HUES6 (cell line): ENCODE measurements around the gene MIA.

Experiments used
- H3K27ac ChIP-seq: 2 replicates; pipeline ENCODE4 v1.7.0; 2013; ENCODE audit warnings: low read depth, mild to moderate bottlenecking, low read length, inconsistent platforms
- H3K27me3 ChIP-seq: 2 replicates; pipeline ENCODE4 v1.6.1; 2013; ENCODE audit warnings: low read length; ENCODE audit not compliant: control insufficient read depth, insufficient read depth
- H3K36me3 ChIP-seq: 2 replicates; pipeline ENCODE4 v1.6.1; 2013; ENCODE audit warnings: low read length; ENCODE audit not compliant: control insufficient read depth, insufficient read depth
- H3K4me1 ChIP-seq: 2 replicates; pipeline ENCODE4 v1.6.1; 2013; ENCODE audit warnings: low read length; ENCODE audit not compliant: control insufficient read depth, insufficient read depth
- H3K4me3 ChIP-seq: 2 replicates; pipeline ENCODE4 v1.5.1; 2013; ENCODE audit warnings: low read depth, low read length
- H3K9ac ChIP-seq: one replicate; pipeline ENCODE4 v1.6.1; 2013; ENCODE audit warnings: mild to moderate bottlenecking, low read length
- H3K9me3 ChIP-seq: 2 replicates; pipeline ENCODE4 v1.6.1; 2013; ENCODE audit warnings: low read depth, low read length; ENCODE audit not compliant: control insufficient read depth, insufficient read depth

Gene MIA

GRCh38 chr19:40799558-40800338, 24.4 kb downstream of the MIA start:
- H3K36me3 ChIP-seq = peaks cover 40% of the 10 kb centered on the region
- H3K4me3 ChIP-seq = peak overlapping the region; percentile 91
- H3K4me1 ChIP-seq = peaks cover 48% of the 10 kb centered on the region
- H3K27me3 ChIP-seq = no peaks in the 10 kb centered on the region
- peak overlapping the region; percentile 94 for H3K27ac ChIP-seq
- peak overlapping the region; percentile 94 for H3K9ac ChIP-seq
- H3K9me3 ChIP-seq = no peaks in the 10 kb centered on the region

GRCh38 chr19:40800339-40800996, 25.1 kb downstream of the MIA start:
- Histone ChIP-seq H3K4me1 (peaks cover 54% of the 10 kb centered on the region), H3K27me3 (no peaks in the 10 kb centered on the region), H3K9ac (peak overlapping the region; percentile 94), H3K4me3 (peak overlapping the region; percentile 91), H3K36me3 (peaks cover 47% of the 10 kb centered on the region), H3K9me3 (no peaks in the 10 kb centered on the region), H3K27ac (no peak overlapping the region)

- Histone ChIP-seq H3K27me3 (no peaks in the 10 kb centered on the region), H3K4me3 (peak overlapping the region; percentile 91), H3K36me3 (peaks cover 47% of the 10 kb centered on the region), H3K27ac (no peak overlapping the region), H3K4me1 (peaks cover 60% of the 10 kb centered on the region), H3K9me3 (no peaks in the 10 kb centered on the region), H3K9ac (no peak overlapping the region)
Measured at GRCh38 chr19:40800997-40801377, 25.7 kb downstream of the MIA start.

GRCh38 chr19:40801426-40802299, 26.3 kb downstream of the MIA start:
- Histone ChIP-seq H3K9me3 (no peaks in the 10 kb centered on the region), H3K36me3 (peaks cover 47% of the 10 kb centered on the region), H3K4me3 (peak overlapping the region; percentile 91), H3K27me3 (no peaks in the 10 kb centered on the region), H3K4me1 (peaks cover 66% of the 10 kb centered on the region), H3K9ac (peak overlapping the region; percentile 4), H3K27ac (no peak overlapping the region)

GRCh38 chr19:40802300-40803169, 27.2 kb downstream of the MIA start:
- Histone ChIP-seq H3K27ac (no peak overlapping the region), H3K36me3 (peaks cover 52% of the 10 kb centered on the region), H3K9me3 (no peaks in the 10 kb centered on the region), H3K4me3 (peak overlapping the region; percentile 11; the same call in 1 of the 2 replicates), H3K9ac (no peak overlapping the region), H3K4me1 (peaks cover 73% of the 10 kb centered on the region), H3K27me3 (no peaks in the 10 kb centered on the region)

- Histone ChIP-seq H3K9ac (no peak overlapping the region), H3K4me3 (peak overlapping the region; percentile 11; the same call in 1 of the 2 replicates), H3K27ac (no peak overlapping the region), H3K27me3 (no peaks in the 10 kb centered on the region), H3K9me3 (no peaks in the 10 kb centered on the region), H3K36me3 (peaks cover 60% of the 10 kb centered on the region), H3K4me1 (peaks cover 71% of the 10 kb centered on the region)
Measured at GRCh38 chr19:40803170-40803856, 28.0 kb downstream of the MIA start.

GRCh38 chr19:40803857-40804782, 28.8 kb downstream of the MIA start:
- no peak overlapping the region for H3K9ac ChIP-seq
- H3K36me3 ChIP-seq = peaks cover 68% of the 10 kb centered on the region
- peak overlapping the region; percentile 5; the same call in 1 of the 2 replicates for H3K4me3 ChIP-seq
- H3K4me1 ChIP-seq = peaks cover 71% of the 10 kb centered on the region
- H3K9me3 ChIP-seq = no peaks in the 10 kb centered on the region
- no peaks in the 10 kb centered on the region for H3K27me3 ChIP-seq
- H3K27ac ChIP-seq = no peak overlapping the region

GRCh38 chr19:40804783-40805242, 29.5 kb downstream of the MIA start:
- H3K36me3 ChIP-seq = peaks cover 71% of the 10 kb centered on the region
- no peak overlapping the region for H3K9ac ChIP-seq
- H3K4me1 ChIP-seq = peaks cover 73% of the 10 kb centered on the region
- H3K4me3 ChIP-seq = no peak overlapping the region
- no peaks in the 10 kb centered on the region for H3K27me3 ChIP-seq
- H3K27ac ChIP-seq = no peak overlapping the region
- no peaks in the 10 kb centered on the region for H3K9me3 ChIP-seq

GRCh38 chr19:40805258-40805868, 30.0 kb downstream of the MIA start:
- Histone ChIP-seq H3K4me3 (no peak overlapping the region), H3K9me3 (no peaks in the 10 kb centered on the region), H3K4me1 (peaks cover 72% of the 10 kb centered on the region), H3K27ac (no peak overlapping the region), H3K36me3 (peaks cover 70% of the 10 kb centered on the region), H3K27me3 (no peaks in the 10 kb centered on the region), H3K9ac (no peak overlapping the region)
